NCI-H345 treated with DMSO at 0.1 percent for 48 hours (cell line): Measurements from ENCODE around the gene FAM217B.
"Not testable (repeated sequence)": the region's sequence is repeated elsewhere in the genome, so short reads cannot be mapped to it uniquely, and the experiment has no call there.

Experiments used
- DNase-seq: peaks from one replicate; lab custom pipeline; 2025; ENCODE audit not compliant: unreplicated experiment; lab: John Stamatoyannopoulos, UW

Gene FAM217B

DNA sequence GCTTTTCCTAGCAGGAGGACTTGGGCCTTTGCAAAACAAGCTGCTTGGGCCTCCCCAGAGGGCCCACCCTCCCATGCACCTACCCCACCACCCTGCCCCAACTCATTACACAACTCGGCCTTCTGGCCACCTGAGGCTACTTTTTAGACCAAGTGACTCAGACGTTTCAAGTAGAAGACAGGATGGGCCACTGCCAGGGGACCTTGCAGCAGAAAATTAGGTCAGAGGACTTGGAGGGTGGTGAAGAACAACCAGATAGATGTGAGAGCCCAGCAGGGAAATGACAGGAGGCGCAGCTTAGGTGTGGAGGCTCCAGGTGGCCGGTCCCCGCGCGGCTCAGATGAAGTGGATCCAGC lies 1.5 kb upstream of the FAM217B start:
- DNase-seq, result no peak

DNA sequence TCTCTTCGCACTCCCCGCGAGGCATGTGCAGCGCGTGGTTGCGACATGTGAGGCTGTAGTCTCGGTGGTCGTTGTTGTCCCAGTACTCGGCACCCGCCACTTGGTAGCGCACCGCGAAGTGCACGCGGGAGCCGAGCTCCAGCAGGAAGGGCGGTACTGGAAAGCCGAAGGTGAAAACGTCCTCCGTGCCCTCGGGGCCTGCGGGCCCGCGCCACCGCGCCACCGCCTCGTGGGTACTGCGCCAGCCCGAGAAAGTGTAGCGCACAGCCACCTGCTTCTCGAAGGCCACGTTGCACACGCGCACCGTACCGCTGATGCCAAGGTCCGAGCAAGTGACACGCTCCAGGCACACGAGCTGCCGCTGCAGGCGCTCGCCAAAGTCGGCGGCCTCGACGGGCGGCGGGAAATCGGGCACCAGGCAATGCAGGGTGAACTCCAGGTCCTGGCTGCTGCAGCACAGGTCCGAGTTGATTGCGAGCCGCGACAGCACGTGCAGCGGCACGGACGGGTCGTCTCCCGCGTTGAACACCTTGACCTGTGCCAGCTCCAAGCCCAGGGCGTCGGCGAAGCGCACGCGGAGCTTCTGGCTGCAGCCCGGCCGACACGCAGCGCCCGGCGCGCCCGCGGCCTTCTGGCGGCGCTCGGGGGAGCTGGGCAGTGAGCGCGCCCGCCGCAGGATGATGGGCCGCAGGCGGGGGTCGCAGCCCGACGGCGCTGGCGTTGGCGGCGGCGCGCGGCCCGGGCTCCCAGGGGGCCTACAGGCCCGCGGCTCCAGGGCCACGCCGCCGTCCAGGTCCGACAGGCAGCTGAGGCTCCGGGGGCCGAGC lies 924 bp upstream of the FAM217B start:
- DNase-seq, result no peak

DNA sequence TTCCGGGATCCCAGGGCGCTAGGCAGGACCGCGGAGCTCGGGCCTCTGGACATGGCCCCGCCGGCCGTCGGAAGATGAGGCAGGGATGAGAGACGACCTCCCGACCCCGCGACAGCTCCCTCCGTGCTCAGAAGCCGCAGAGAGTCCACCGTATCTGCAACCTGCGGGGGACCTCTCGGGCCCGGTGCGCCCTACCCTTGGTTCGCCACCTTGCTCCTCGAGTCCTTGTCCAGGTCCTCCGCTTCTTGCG lies 385 bp upstream of the FAM217B start:
- no peak for DNase-seq

DNA sequence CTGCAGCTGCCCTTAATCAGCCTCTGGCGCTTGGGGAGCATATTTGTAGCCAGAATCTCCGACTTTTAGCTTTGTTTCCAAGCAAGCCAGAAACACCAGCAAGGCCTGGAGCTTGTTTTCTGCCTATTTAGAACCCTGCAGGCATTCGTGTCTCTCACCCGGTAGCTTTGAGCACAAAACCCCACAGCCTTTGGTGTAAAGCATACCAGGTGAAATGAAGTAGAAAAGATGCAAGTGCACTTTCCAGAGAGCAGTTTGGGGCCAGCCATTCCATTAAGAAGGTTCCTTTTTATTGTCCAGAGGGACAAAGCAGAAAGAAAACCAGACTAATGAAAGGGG lies 736 bp downstream of the FAM217B start:
- DNase-seq, result no peak

DNA sequence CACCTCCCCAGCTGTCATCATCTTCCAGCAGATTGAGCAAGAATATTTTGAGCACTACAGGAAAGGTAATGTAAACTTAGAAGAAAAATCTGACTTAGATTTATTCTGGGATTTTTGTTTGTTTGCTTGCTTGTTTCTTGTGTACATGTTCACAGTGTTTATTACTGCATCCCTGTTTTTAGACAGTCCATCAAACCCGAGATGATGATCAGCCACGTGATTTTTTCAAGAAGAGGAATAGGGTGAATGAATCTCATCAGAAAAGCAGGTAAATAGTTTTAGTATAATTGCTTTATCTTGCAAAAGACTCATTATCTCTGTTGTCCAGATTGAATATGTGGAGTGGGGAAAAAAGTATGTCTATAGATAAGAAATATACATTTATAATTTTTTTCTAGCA lies 2.1 kb downstream of the FAM217B start:
- no peak for DNase-seq

DNA sequence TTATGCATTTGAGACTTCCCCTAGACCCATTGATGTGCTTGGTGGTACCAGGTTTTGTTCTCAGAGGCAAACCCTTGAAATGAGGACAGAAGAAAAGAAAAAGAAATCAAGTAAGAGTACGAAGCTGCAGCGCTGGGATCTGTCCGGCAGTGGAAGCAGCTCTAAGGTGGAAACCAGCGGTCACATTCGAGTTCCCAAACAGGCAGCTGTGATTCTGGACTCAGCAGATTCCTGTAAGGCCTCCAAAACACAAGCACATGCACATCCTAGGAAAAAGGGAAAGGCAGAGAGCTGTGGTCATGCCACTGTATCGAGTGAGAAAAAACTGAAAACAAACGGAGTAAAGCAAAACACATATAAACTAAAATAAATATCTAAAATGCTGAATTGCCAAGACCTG lies 4.5 kb downstream of the FAM217B start:
- no peak for DNase-seq

DNA sequence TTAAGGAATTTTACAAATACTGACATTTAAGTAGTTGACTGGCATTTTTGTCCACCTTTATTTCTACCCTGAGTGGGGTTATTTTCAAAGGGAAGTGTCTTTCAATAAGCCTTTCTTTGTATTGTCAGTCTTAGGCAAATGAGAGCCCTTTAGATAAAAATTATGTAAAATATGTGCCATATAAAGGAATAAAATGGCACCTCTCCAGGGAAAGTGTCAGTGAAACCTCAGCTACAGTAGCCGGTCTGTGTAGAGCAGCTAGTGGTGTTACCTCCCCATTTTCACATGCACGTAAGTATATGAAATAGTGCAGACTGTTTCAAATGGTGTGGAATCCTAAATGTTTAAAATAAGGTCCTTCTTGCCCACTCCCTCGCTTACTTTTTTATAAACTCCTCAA lies 5.0 kb downstream of the FAM217B start:
- no peak for DNase-seq

DNA sequence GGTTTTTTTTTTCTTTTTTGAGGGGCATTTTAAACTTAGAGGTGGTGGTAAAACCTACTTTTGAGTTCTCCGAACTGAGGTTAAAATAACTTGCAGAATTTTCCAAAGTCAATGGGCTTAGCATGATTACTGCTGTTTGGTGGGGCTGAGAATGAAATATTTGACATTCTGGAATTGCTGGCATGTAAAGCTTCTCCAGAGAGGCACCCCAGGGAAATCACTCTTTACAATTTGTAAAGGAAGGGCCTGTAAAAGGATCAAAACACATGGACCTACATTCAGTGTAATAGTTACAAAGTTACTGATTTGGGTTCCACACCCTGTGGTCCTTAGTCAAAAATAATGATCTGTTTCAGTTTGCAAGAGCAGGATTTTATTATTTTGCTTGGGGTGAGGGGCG lies 5.5 kb downstream of the FAM217B start:
- no peak for DNase-seq

DNA sequence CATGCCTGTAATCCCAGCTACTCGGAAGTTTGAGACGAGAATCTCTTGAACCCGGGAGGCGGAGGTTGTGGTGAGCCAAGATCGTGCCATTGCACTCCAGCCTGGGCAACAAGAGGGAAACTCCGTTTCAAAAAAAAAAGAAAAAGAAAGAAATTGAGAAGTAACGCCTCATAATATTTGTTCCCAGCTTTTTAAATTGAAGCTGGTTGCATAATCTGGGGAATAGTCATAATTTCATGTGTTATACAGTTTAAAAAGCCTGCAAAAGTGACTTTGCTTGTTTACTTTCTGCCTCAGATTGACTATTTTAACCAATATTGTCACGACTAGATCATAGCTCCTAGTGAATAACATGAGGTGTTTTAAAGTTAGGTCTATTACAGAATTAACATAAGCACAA lies 7.2 kb downstream of the FAM217B start:
- DNase-seq, result no peak

DNA sequence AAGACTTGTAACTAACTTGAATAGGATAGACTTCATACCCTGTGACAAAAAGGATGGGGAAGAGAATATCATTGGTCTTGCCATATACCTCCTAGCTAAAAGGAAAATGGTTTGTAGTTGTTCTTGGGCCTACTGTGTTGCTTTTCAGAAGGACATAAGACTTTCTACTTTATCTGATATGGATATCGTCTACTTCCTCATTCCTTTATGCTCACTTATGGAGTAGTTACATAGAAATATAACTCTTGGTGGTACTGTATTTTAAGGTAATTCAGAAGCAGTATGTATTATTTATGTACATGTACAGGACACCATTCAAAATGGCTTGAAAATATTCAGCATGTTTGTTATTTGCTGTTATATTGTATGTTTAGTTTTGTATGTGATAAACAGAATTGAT lies 8.0 kb downstream of the FAM217B start:
- no peak for DNase-seq

DNA sequence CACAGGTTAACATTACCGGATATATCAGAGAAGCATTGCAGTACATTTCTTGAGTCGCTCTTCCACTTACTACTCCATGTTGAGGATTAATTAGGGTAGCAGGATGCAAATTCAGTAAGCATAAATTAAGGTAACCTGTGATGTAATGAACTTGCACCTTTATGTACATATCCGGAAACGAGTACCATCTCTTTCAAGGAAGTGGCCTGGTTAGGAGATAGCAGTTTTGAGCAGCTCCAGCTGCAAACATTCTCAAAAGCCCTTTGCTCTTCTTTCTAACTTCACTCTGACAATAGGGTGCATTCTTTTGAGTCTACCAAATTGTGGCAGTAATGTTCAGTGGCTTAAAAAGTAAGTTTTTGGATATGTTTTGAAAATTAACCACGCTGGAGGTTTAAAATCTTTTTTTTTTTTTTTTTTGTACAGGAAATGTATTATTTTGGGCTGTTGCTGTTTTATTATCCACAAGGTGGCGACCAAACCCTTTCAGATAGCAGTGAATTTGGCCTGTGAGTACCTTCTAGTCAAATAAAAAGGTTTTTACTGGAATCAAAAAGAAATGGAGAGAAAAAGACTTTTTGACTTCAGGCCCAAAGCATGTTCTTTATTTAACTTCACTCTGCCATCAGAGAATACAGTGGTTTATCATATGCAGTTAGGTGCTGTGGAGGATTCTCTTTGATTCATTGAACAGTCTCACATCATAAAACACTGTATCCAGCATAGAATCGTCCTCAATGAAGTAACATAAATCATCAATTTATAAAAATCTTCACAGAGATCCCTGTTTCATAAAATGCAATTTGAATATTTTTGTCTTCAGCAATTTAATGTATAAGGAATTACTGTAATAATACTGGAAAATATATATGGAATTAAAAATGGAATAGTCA lies 8.9 kb downstream of the FAM217B start:
- DNase-seq, result peak; percentile 2

DNA sequence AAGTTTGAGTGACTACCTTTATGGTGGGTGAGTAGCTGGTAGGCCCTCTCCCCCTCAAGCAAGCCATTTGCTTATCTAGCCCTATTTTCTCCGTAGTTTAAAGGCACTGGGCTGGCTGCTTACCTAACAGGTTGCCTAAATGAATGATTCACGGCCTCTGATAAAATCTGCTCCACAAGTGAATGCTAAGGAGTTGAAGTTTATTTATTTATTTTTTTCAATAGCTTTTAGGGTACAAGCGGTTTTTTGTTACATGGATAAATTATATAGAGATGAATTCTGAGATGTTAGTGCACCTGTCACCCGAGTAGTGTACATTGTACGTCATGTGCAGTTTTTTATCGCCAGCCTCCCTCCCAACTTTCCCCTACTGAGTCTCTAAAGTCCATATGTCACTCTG lies 9.7 kb downstream of the FAM217B start:
- no peak for DNase-seq

DNA sequence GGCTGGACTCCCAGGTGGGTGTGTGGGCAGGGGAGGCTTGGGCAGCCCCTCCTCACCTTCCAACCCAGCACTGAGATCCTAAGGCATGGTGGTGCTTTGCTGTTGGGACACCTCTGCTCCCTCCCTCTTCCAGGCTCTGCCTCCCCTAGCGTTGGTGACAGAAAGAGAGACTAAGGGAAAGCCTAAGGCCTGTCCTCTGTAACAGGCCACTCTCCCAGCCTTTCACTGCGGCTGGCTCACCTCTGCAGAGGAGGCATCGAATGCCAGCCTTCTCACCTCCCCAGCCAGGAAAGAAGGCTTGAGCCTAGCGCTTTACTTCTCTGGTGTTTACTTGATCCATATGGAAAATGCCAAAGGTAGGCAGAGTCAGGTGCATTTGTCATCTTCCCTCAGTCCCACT lies 14.5 kb downstream of the FAM217B start:
- DNase-seq, result no peak

DNA sequence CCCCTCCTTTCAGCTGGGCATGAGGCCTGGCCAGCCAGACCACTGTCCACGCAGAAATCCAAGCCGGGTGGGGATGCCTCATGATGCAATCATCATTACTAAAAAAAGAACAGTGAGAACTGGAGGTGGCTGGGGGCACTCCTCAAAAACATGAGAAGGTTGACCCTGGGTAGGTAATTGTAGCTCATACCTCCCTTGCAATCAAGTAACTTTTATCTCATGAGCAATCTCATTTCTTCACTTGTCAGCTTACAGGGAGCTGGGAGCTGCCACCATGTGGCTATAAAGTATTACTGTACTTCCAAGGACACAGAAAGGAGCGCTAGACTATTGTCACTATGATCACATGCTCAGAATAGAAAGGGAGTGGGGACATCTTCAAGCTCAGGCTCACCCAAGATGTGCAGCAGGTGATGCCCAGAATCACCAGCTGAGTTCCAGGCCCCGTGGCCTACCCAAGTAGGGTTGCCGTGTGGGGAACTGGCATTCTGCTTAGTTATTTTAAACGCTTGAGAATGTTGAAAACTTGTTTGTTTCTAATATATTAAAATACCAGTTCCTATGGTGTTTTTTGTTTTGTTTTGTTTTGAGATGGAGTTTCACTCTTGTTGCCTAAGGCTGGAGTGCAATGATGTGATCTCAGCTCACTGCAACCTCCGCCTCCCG lies 15.1 kb downstream of the FAM217B start:
- DNase-seq, result peak; percentile 1

DNA sequence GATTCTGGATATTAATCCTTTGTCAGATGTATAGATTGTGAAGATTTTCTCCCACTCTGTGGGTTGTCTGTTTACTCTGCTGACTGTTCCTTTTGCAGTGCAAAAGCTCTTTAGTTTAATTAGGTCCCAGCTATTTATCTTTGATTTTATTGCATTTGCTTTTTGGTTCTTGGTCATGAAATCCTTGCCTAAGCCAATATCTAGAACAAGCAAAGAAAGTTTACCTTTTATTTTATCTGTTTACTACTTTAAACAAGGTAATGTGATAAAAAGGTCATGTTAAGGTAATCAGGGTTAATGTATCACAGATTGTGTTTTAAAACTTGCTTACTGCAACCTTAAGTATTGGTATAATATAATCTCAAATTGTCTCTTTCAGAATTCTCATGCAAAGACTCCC lies 17.4 kb downstream of the FAM217B start:
- not testable (repeated sequence) for DNase-seq

DNA sequence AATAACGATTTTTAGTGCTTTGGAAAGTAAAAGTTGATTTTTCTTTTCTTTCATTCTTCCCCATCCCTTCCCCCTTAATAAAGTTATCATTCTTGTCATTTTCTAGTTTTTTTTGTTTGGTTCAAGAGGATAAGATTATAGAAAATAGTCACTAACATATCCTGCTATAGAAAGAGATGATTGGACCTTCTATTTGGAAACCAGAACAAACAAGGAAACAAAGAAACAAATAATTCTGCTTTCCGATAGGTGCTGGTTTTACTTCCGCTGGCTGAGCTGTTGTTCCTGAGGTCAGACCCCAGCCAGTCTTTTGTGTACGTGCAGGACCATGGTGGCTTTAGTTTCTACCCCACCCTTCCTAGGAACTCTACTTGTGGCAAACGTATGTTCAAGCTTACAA lies 17.9 kb downstream of the FAM217B start, which contains the start of gene CDH26:
TSS of gene CDH26 (plus strand) at position 301 of the 400 bp plus-strand sequence. CDS start 304 bp downstream, outside the sequence.
- DNase-seq, result no peak

DNA sequence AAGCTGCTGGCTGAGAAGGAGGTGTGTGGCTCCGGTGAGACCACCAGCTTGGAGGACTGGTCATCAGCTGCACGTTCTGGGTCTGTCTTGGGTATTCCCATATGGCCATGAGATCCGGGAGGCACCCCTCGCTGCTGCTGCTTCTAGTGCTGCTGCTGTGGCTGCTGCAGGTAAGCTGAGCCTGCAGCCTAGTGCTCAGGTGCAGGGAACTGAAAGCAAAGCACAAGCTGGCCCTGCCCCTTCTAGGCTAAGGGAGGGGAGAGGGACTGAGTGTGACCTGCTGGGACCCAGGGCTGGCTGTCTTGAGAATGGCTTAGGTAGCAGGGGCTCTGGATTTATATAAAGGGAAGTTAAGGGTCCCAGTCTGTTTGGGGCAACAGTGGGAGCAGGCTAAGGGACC lies 18.4 kb downstream of the FAM217B start:
- DNase-seq, result no peak

DNA sequence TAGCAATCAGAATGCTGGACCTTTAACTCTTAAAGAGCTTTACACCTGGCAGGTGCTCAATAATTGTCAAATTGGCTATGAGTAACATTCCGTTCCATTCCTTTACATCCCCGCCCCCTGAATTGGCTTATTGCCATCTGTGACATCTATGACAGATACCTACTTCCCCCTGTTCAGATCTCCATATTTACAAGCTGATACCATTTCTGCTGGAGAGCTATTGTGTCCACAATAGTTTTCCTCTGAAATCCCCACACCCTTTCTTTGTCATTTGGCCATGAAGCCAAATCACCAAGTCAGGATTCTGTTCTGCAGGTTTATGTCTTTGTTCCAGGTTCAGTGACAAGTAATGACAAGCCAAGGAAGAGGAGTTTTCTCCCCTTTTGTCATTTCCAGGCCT lies 21.2 kb downstream of the FAM217B start:
- no peak for DNase-seq

DNA sequence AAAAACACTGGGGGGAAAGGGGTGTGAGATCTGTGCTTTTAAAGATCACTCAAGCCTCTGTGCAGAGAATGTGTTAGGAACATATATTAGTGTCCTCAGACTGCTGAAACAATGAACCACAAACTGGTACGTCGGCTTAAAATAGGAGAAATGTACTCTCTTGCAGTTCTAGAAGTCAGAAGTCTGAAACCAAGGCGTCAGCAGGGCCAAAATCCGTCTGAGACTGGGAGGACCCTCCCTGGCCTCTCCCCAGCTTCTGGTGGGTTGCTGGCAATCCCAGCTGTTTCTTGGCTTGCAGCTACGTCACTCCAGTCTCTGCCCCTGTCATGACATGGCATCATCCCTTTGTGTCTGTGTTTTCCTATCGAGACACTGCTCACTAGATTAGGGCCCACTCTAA lies 22.0 kb downstream of the FAM217B start:
- DNase-seq, result no peak

DNA sequence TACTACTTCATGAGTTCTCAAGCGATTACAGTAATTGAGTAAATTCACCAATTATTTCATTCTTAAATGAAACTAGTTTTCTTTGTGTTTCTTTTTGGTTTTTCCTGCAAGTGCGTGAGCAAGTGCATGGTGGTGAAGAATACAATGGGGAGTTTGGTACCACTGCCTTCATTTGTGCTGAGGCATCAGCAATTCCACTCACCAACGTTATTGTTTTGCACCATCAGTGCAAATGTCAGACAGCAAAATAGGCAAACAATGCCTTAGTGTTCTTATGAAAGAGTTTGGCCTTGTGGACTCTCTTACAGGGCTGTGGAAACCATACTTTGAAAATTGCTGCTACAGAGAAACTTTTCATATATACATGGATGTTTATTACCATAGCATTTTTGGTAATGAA lies 26.2 kb downstream of the FAM217B start:
- no peak for DNase-seq

DNA sequence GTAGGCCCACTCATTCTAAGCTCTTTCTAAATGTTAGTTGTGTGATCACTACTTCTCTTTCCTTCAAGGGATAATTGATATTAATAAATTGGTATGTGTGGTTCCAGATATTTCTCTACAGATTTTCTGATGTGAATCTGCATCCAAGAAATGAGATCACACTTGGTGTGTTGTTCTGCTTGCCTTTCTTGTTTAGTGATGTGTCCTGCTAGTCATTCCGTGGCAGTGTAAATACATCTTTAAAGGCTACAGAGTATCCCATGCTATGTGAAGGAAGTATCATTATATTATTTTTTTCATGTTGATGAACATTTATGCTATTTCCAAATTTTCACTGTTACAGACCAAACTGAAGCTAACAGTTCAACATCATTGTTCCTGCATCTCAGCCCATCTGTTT lies 31.2 kb downstream of the FAM217B start:
- no peak for DNase-seq
